ENCODE results near the gene CCN5. TPM values are rescaled to one million over a fixed set of nuclear protein-coding genes. Genes with fewer than 3 reads are reported as not detected.

The CCN5 gene
- total RNA-seq (2022; extraction: Qiagen RNA extraction; ENCODE audit: low read depth): 24.2 to 35.6 TPM (median 26.0 TPM) in 5 replicates

GRCh38 chr20:44714701-44715498, at the start of gene CCN5:
CCN5 (plus strand) TSS chr20:44715369; CDS start chr20:44715391, 22 bp downstream.

GRCh38 chr20:44745598-44746366, 30.6 kb downstream of the CCN5 start, which contains the start of gene KCNK15:
KCNK15 (plus strand) TSS chr20:44745865; CDS start chr20:44745911, 46 bp downstream.

Other genes with a start within 250 kb of the CCN5 start
- gene TTPAL, start 239.5 kb upstream of the CCN5 start, total RNA-seq (2022; extraction: Qiagen RNA extraction; ENCODE audit: low read depth): 11.3 to 18.0 TPM (median 14.1 TPM) in 5 replicates
- 69.8 to 89.6 TPM (median 87.0 TPM) in 5 replicates for gene SERINC3, start 193.3 kb upstream of the CCN5 start, total RNA-seq (2022; extraction: Qiagen RNA extraction; ENCODE audit: low read depth)
- gene PKIG, start 132.8 kb upstream of the CCN5 start, total RNA-seq (2022; extraction: Qiagen RNA extraction; ENCODE audit: low read depth): 35.2 to 41.6 TPM (median 37.8 TPM) in 5 replicates
- gene ADA, start 63.7 kb upstream of the CCN5 start, total RNA-seq (2022; extraction: Qiagen RNA extraction; ENCODE audit: low read depth): 50.5 to 64.6 TPM (median 58.9 TPM) in 5 replicates
- 0.32 to 0.75 TPM (median 0.60 TPM) in 5 replicates for gene KCNK15, start 30.5 kb downstream of the CCN5 start, total RNA-seq (2022; extraction: Qiagen RNA extraction; ENCODE audit: low read depth)
- 1.3 to 2.0 TPM (median 1.6 TPM) in 5 replicates for gene RIMS4, start 95.2 kb downstream of the CCN5 start, total RNA-seq (2022; extraction: Qiagen RNA extraction; ENCODE audit: low read depth)
- 191 to 203 TPM (median 202 TPM) in 5 replicates for gene YWHAB, start 170.3 kb downstream of the CCN5 start, total RNA-seq (2022; extraction: Qiagen RNA extraction; ENCODE audit: low read depth)
- gene PABPC1L, start 194.7 kb downstream of the CCN5 start, total RNA-seq (2022; extraction: Qiagen RNA extraction; ENCODE audit: low read depth): 12.7 to 16.3 TPM (median 14.8 TPM) in 5 replicates
- gene TOMM34, start 245.0 kb downstream of the CCN5 start, total RNA-seq (2022; extraction: Qiagen RNA extraction; ENCODE audit: low read depth): 41.0 to 48.1 TPM (median 42.3 TPM) in 5 replicates

All from A549 treated with GW870086 at 1 μM for 4 hours (cell line).